GM18951 (cell line): ENCODE results near the gene KHDRBS2.

Experiments
- POLR2A ChIP-seq: IDR thresholded peaks from 4 replicates; pipeline ENCODE4 v1.6.1; 2011; ENCODE audit warnings: mild to moderate bottlenecking; ENCODE audit not compliant: insufficient read length, insufficient read depth; ENCODE audit errors: extremely low read depth
- in situ Hi-C: fragments of 300-500 bp; cut with MboI; formaldehyde crosslinking; loops from one replicate; pipeline ENCODE4 v1.12.0; 2022; ENCODE audit warnings: low sequenced_read_pairs, mixed read lengths, inconsistent platforms; ENCODE audit not compliant: unreplicated experiment

The KHDRBS2 gene

GRCh38 chr6:61935242-61935846, 350.7 kb downstream of the KHDRBS2 start:
- in situ Hi-C loops: no loop called here
- TF ChIP-seq POLR2A: no peak

GRCh38 chr6:61909486-61909885, 376.5 kb downstream of the KHDRBS2 start:
- in situ Hi-C loops: no loop called here
- TF ChIP-seq POLR2A: no peak

- in situ Hi-C loops: no loop called here
- TF ChIP-seq POLR2A: no peak
Measured at GRCh38 chr6:61901748-61902147, 384.3 kb downstream of the KHDRBS2 start.

- TF ChIP-seq POLR2A: no peak
- in situ Hi-C loops: no loop called here
Measured at GRCh38 chr6:61894536-61894935, 391.5 kb downstream of the KHDRBS2 start.

- in situ Hi-C loops: no loop called here
- no peak for TF ChIP-seq POLR2A
Measured at GRCh38 chr6:61887423-61887822, 398.6 kb downstream of the KHDRBS2 start.

- in situ Hi-C loops: no loop called here
- no peak for TF ChIP-seq POLR2A
Measured at GRCh38 chr6:61886608-61887259, 399.3 kb downstream of the KHDRBS2 start.

GRCh38 chr6:61869632-61870400, 416.2 kb downstream of the KHDRBS2 start:
- TF ChIP-seq POLR2A: no peak
- in situ Hi-C loops: no loop called here

GRCh38 chr6:61868507-61869080, 417.4 kb downstream of the KHDRBS2 start:
- TF ChIP-seq POLR2A: no peak
- in situ Hi-C loops: no loop called here

GRCh38 chr6:61867635-61868034, 418.4 kb downstream of the KHDRBS2 start:
- no peak for TF ChIP-seq POLR2A
- in situ Hi-C loops: no loop called here

GRCh38 chr6:61857541-61857940, 428.5 kb downstream of the KHDRBS2 start:
- in situ Hi-C loops: no loop called here
- no peak for TF ChIP-seq POLR2A

- in situ Hi-C loops: no loop called here
- no peak for TF ChIP-seq POLR2A
Measured at GRCh38 chr6:61841958-61842357, 444.1 kb downstream of the KHDRBS2 start.

GRCh38 chr6:61835237-61835636, 450.8 kb downstream of the KHDRBS2 start:
- in situ Hi-C loops: no loop called here
- no peak for TF ChIP-seq POLR2A

- in situ Hi-C loops: no loop called here
- TF ChIP-seq POLR2A: no peak
Measured at GRCh38 chr6:61833176-61833755, 452.8 kb downstream of the KHDRBS2 start.

- no peak for TF ChIP-seq POLR2A
- in situ Hi-C loops: no loop called here
Measured at GRCh38 chr6:61817716-61818115, 468.3 kb downstream of the KHDRBS2 start.

GRCh38 chr6:61810047-61810446, 476.0 kb downstream of the KHDRBS2 start:
- TF ChIP-seq POLR2A: no peak
- in situ Hi-C loops: no loop called here
